H9 (cell line): ENCODE data around the gene TENM3. TPM values are rescaled to one million over a fixed set of nuclear protein-coding genes. Genes with fewer than 3 reads are reported as not detected.

Experiments used
- DNase-seq: peaks from one replicate; pipeline ENCODE4 v3.0.0-alpha.2; 2017
- H2AFZ ChIP-seq: one replicate; pipeline ENCODE4 v1.6.1; 2013; ENCODE audit warnings: mild to moderate bottlenecking, low read length, control low read depth, moderate library complexity
- H2AK5ac ChIP-seq: 2 replicates; pipeline ENCODE4 v1.6.1; 2013; ENCODE audit warnings: low read length, control low read depth, mixed read lengths; ENCODE audit not compliant: insufficient read length
- H2BK120ac ChIP-seq: one replicate; pipeline ENCODE4 v1.6.1; 2013; ENCODE audit warnings: low read depth, mild to moderate bottlenecking, low read length, control low read depth, inconsistent platforms; ENCODE audit not compliant: poor library complexity, severe bottlenecking
- H2BK12ac ChIP-seq: 2 replicates; pipeline ENCODE4 v1.6.1; 2013; ENCODE audit warnings: low read length, control low read depth, mixed read lengths, low read depth; ENCODE audit not compliant: insufficient read length
- H2BK15ac ChIP-seq: 2 replicates; pipeline ENCODE4 v1.6.1; 2013; ENCODE audit warnings: low read depth, low read length, control low read depth
- H2BK20ac ChIP-seq: one replicate; pipeline ENCODE4 v1.6.1; 2013; ENCODE audit warnings: low read depth, mild to moderate bottlenecking, low read length, control low read depth, inconsistent platforms; ENCODE audit not compliant: poor library complexity, severe bottlenecking
- H2BK5ac ChIP-seq: 2 replicates; pipeline ENCODE4 v1.6.1; 2013; ENCODE audit warnings: low read length, control low read depth, mixed read lengths; ENCODE audit not compliant: insufficient read length
- H3K14ac ChIP-seq: 2 replicates; pipeline ENCODE4 v1.6.1; 2013; ENCODE audit warnings: low read length, control low read depth; ENCODE audit not compliant: insufficient read depth
- H3K18ac ChIP-seq: 2 replicates; pipeline ENCODE4 v1.6.1; 2013; ENCODE audit warnings: low read depth, mild to moderate bottlenecking, mixed read lengths, low read length, control low read depth; ENCODE audit not compliant: insufficient read length
- H3K23ac ChIP-seq: 2 replicates; pipeline ENCODE4 v1.6.1; 2013; ENCODE audit warnings: low read length, control low read depth, mixed read lengths, low read depth; ENCODE audit not compliant: insufficient read length
- H3K23me2 ChIP-seq: 2 replicates; pipeline ENCODE4 v1.6.1; 2013; ENCODE audit warnings: low read depth, mild to moderate bottlenecking, mixed read lengths, low read length, control low read depth; ENCODE audit not compliant: insufficient read length, poor library complexity, severe bottlenecking
- H3K27ac ChIP-seq: 2 replicates; pipeline ENCODE4 v1.5.1; 2013; ENCODE audit warnings: low read length, control low read depth, mixed read lengths, low read depth; ENCODE audit not compliant: insufficient read length
- H3K27me3 ChIP-seq: 2 replicates; pipeline ENCODE4 v1.6.1; 2013; ENCODE audit warnings: low read length, control low read depth, inconsistent platforms; ENCODE audit not compliant: insufficient read depth
- H3K4ac ChIP-seq: 2 replicates; pipeline ENCODE4 v1.6.1; 2013; ENCODE audit warnings: low read depth, mild to moderate bottlenecking, control low read depth, inconsistent platforms, low read length, moderate library complexity
- H3K4me1 ChIP-seq: 2 replicates; pipeline ENCODE4 v1.6.1; 2013; ENCODE audit warnings: low read length, control low read depth, inconsistent platforms; ENCODE audit not compliant: insufficient read depth
- H3K4me2 ChIP-seq: 2 replicates; pipeline ENCODE4 v1.6.1; 2013; ENCODE audit warnings: low read length, control low read depth, mixed read lengths; ENCODE audit not compliant: insufficient read length, insufficient read depth
- H3K56ac ChIP-seq: 2 replicates; pipeline ENCODE4 v1.6.1; 2013; ENCODE audit warnings: low read depth, mild to moderate bottlenecking, mixed read lengths, low read length, control low read depth; ENCODE audit not compliant: insufficient read length
- H3K79me1 ChIP-seq: 2 replicates; pipeline ENCODE4 v1.6.1; 2013; ENCODE audit warnings: low read depth, mild to moderate bottlenecking, moderate library complexity, low read length, control low read depth, inconsistent platforms; ENCODE audit not compliant: insufficient read depth, poor library complexity, severe bottlenecking
- H3K79me2 ChIP-seq: 2 replicates; pipeline ENCODE4 v1.6.1; 2013; ENCODE audit warnings: low read length, control low read depth, inconsistent platforms; ENCODE audit not compliant: insufficient read depth
- H3K9ac ChIP-seq: 2 replicates; pipeline ENCODE4 v1.6.1; 2013; ENCODE audit warnings: low read length, control low read depth, mixed read lengths; ENCODE audit not compliant: insufficient read length; ENCODE audit errors: extremely low read depth
- H3K9me3 ChIP-seq: one replicate; pipeline ENCODE4 v1.6.1; 2013; ENCODE audit warnings: low read depth, low read length, inconsistent platforms; ENCODE audit not compliant: control insufficient read depth
- H3T11ph ChIP-seq: one replicate; pipeline ENCODE4 v1.6.1; 2013; ENCODE audit warnings: mild to moderate bottlenecking, low read length, control low read depth, inconsistent platforms
- H4K20me1 ChIP-seq: one replicate; pipeline ENCODE4 v1.6.1; 2013; ENCODE audit not compliant: control insufficient read depth, insufficient read length, insufficient read depth
- H4K5ac ChIP-seq: 2 replicates; pipeline ENCODE4 v1.6.1; 2013; ENCODE audit warnings: low read depth, mild to moderate bottlenecking, mixed read lengths, low read length, control low read depth; ENCODE audit not compliant: insufficient read length
- H4K8ac ChIP-seq: replicated peaks from 2 replicates; pipeline ENCODE4 v1.6.1; 2013; ENCODE audit warnings: low read length, control low read depth, mixed read lengths, low read depth; ENCODE audit not compliant: insufficient read length
- H4K91ac ChIP-seq: 2 replicates; pipeline ENCODE4 v1.6.1; 2013; ENCODE audit warnings: low read depth, mild to moderate bottlenecking, moderate library complexity, mixed read lengths, low read length, control low read depth; ENCODE audit not compliant: insufficient read length
- H3K27ac Mint-ChIP-seq, 3 experiments: 2 replicates in 2 of 3; 3 replicates in 1 of 3; pipeline ENCODE4 v1.8.0; 2020 to 2021; ENCODE audit warnings: mixed read lengths in 3 of 3, mild to moderate bottlenecking in 1 of 3, moderate library complexity in 1 of 3
- H3K27me3 Mint-ChIP-seq: 2 replicates; pipeline ENCODE4 v1.8.0; 2021; ENCODE audit warnings: low read depth, mild to moderate bottlenecking, moderate library complexity, mixed read lengths
- H3K36me3 Mint-ChIP-seq, 3 experiments: 2 replicates in 2 of 3; 3 replicates in 1 of 3; pipeline ENCODE4 v1.8.0; 2020 to 2021; ENCODE audit warnings: low read depth in 3 of 3, mixed read lengths in 3 of 3; ENCODE audit not compliant: insufficient read depth in 1 of 3
- H3K4me1 Mint-ChIP-seq, 2 experiments: 2 replicates each; pipeline ENCODE4 v1.8.0; 2020; ENCODE audit warnings: mixed read lengths in 2 of 2
- H3K4me3 Mint-ChIP-seq, 2 experiments: 2 replicates in 1 of 2; 3 replicates in 1 of 2; pipeline ENCODE4 v1.8.0; 2020 to 2021; ENCODE audit warnings: mild to moderate bottlenecking in 2 of 2, mixed read lengths in 2 of 2, moderate library complexity in 1 of 2
- H3K9me3 Mint-ChIP-seq, 2 experiments: 2 replicates in 1 of 2; 3 replicates in 1 of 2; pipeline ENCODE4 v1.8.0; 2020; ENCODE audit warnings: mild to moderate bottlenecking in 2 of 2, mixed read lengths in 2 of 2, moderate library complexity in 1 of 2
- WGBS: extraction: QIAGEN DNeasy Blood & Tissue Kit; methylation state at CpG from one replicate; pipeline ENCODE4 v1.1.7; 2013; ENCODE audit warnings: missing lambda C conversion rate, low lambda C conversion rate, mixed read lengths; ENCODE audit not compliant: insufficient read length; ENCODE audit errors: extremely low coverage; 5-methylcytosine and 5-hydroxymethylcytosine counted together
- total RNA-seq: library from RNA; stranded (reverse); gene quantifications from 2 replicates; pipeline ENCODE4 v1.2.1, GENCODE V29; 2021
- TF ChIP-seq, protein P1 (sequence below): fragments of 200-600 bp; sonication (generic); conservative IDR thresholded peaks from 3 replicates; pipeline ENCODE4 v1.8.0; 2021; ENCODE audit warnings: antibody characterized with exemption, mild to moderate bottlenecking

TENM3 gene
- total RNA-seq, 1 experiment from 2014 or later: 49.6 TPM

- Histone ChIP-seq H3K9ac (no peak overlapping the region), H2BK12ac (no peak overlapping the region), H2BK5ac (no peak overlapping the region), H3K4me2 (no peak overlapping the region), H2BK20ac (no peak overlapping the region), H2BK15ac (no peak overlapping the region), H3K4me1 (peaks cover 3% of the 10 kb centered on the region; the same call in 1 of the 2 replicates), H2AFZ (no peak overlapping the region), H3K27me3 (no peaks in the 10 kb centered on the region), H3K18ac (no peak overlapping the region), H3K4ac (no peak overlapping the region), H2AK5ac (no peak overlapping the region), H3T11ph (no peak overlapping the region), H3K23me2 (no peaks in the 10 kb centered on the region), H3K23ac (no peak overlapping the region), H3K56ac (no peak overlapping the region), H2BK120ac (no peak overlapping the region), H4K20me1 (no peaks in the 10 kb centered on the region), H4K5ac (no peak overlapping the region), H4K8ac (no peak overlapping the region), H3K79me2 (no peaks in the 10 kb centered on the region; the same call in 1 of the 2 replicates), H3K14ac (no peak overlapping the region), H3K9me3 (no peaks in the 10 kb centered on the region), H3K79me1 (no peaks in the 10 kb centered on the region), H4K91ac (no peak overlapping the region), H3K27ac (no peak overlapping the region)
- no peak overlapping the region for H3K27ac Mint-ChIP-seq
- H3K4me3 Mint-ChIP-seq: no peak overlapping the region
- H3K9me3 Mint-ChIP-seq: no peaks in the 10 kb centered on the region
- TF ChIP-seq, protein P1, sequence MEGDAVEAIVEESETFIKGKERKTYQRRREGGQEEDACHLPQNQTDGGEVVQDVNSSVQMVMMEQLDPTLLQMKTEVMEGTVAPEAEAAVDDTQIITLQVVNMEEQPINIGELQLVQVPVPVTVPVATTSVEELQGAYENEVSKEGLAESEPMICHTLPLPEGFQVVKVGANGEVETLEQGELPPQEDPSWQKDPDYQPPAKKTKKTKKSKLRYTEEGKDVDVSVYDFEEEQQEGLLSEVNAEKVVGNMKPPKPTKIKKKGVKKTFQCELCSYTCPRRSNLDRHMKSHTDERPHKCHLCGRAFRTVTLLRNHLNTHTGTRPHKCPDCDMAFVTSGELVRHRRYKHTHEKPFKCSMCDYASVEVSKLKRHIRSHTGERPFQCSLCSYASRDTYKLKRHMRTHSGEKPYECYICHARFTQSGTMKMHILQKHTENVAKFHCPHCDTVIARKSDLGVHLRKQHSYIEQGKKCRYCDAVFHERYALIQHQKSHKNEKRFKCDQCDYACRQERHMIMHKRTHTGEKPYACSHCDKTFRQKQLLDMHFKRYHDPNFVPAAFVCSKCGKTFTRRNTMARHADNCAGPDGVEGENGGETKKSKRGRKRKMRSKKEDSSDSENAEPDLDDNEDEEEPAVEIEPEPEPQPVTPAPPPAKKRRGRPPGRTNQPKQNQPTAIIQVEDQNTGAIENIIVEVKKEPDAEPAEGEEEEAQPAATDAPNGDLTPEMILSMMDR: no peak
- no CpG with 5 or more reads among the region's 1 CpG for WGBS
- peaks cover 43 to 47% of the 10 kb centered on the region in 2 experiments for H3K4me1 Mint-ChIP-seq
- DNase-seq: no peak
- H3K36me3 Mint-ChIP-seq: peaks cover 0 to 2% (median 0%) of the 10 kb centered on the region in 3 experiments; a peak in 2 of 7 replicates
- no peaks in the 10 kb centered on the region for H3K27me3 Mint-ChIP-seq
These were observed 30.2 kb upstream of the TENM3 start for GRCh38 chr4:182213004-182213403.
